CD4-positive, alpha-beta memory T cell (primary cell): ENCODE measurements around the gene UMPS. TPM values are rescaled to one million over a fixed set of nuclear protein-coding genes. Genes with fewer than 3 reads are reported as not detected.

Source experiments
- CTCF ChIA-PET: fragments of 350-600 bp; sonication (Branson Sonifier 250); formaldehyde crosslinking; loops from one replicate; lab custom pipeline; 2021; ENCODE audit warnings: inconsistent platforms; ENCODE audit not compliant: partially characterized antibody; lab: Charles Lee
- POLR2A ChIA-PET: fragments of 350-600 bp; sonication (Branson Sonifier 250); formaldehyde crosslinking; loops from one replicate; lab custom pipeline; 2021; ENCODE audit not compliant: partially characterized antibody; lab: Charles Lee
- DNase-seq, 5 donors: peaks; one replicate each; pipeline versions ENCODE4 v3.0.0 to v3.0.0-alpha.2; 2020 to 2022; ENCODE audit warnings: mixed read lengths in 1 of 5
- H3K27ac ChIP-seq: one replicate; pipeline ENCODE4 v1.7.0; 2013; ENCODE audit warnings: low read depth, low read length
- H3K27me3 ChIP-seq: 2 replicates; pipeline ENCODE4 v1.7.0; 2013; ENCODE audit warnings: mild to moderate bottlenecking, low read length, moderate library complexity; ENCODE audit not compliant: insufficient read depth
- H3K36me3 ChIP-seq: 2 replicates; pipeline ENCODE4 v1.7.0; 2013; ENCODE audit warnings: mild to moderate bottlenecking, low read length, moderate library complexity; ENCODE audit not compliant: insufficient read depth
- H3K4me1 ChIP-seq: 2 replicates; pipeline ENCODE4 v1.7.0; 2013; ENCODE audit warnings: mild to moderate bottlenecking, low read length, moderate library complexity; ENCODE audit not compliant: insufficient read depth
- H3K4me3 ChIP-seq, 2 donors: one replicate each; pipeline ENCODE4 v1.7.0; 2013; ENCODE audit warnings: low read length in 2 of 2, mild to moderate bottlenecking in 1 of 2
- H3K9me3 ChIP-seq, 2 donors: one replicate each; pipeline ENCODE4 v1.7.0; 2013; ENCODE audit warnings: low read length in 2 of 2, control low read depth in 1 of 2; ENCODE audit not compliant: control insufficient read depth in 1 of 2
- H3K27ac Mint-ChIP-seq, 7 donors: one replicate each; pipeline ENCODE4 v1.8.0; 2020 to 2021; ENCODE audit warnings: mixed read lengths in 7 of 7, mild to moderate bottlenecking in 6 of 7, inconsistent platforms in 3 of 7, moderate library complexity in 3 of 7
- H3K27me3 Mint-ChIP-seq, 2 donors: one replicate each; pipeline ENCODE4 v1.8.0; 2020 to 2021; ENCODE audit warnings: mixed read lengths in 2 of 2
- H3K36me3 Mint-ChIP-seq, 2 donors: one replicate each; pipeline ENCODE4 v1.8.0; 2020 to 2021; ENCODE audit warnings: mixed read lengths in 2 of 2, inconsistent platforms in 1 of 2, mild to moderate bottlenecking in 1 of 2
- H3K4me1 Mint-ChIP-seq, 4 donors: one replicate each; pipeline ENCODE4 v1.8.0; 2020 to 2021; ENCODE audit warnings: mixed read lengths in 4 of 4, mild to moderate bottlenecking in 1 of 4
- H3K4me3 Mint-ChIP-seq, 8 donors: one replicate each; pipeline ENCODE4 v1.8.0; 2020 to 2021; ENCODE audit warnings: mixed read lengths in 8 of 8, mild to moderate bottlenecking in 7 of 8, moderate library complexity in 6 of 8, inconsistent platforms in 3 of 8
- H3K9me3 Mint-ChIP-seq, 8 donors: one replicate each; pipeline ENCODE4 v1.8.0; 2020 to 2021; ENCODE audit warnings: mixed read lengths in 8 of 8, mild to moderate bottlenecking in 5 of 8, inconsistent platforms in 3 of 8, moderate library complexity in 1 of 8
- intact Hi-C: fragments of 100-400 bp; cut with micrococcal nuclease; formaldehyde crosslinking; loops from one replicate; pipeline ENCODE4 v1.15.1; 2023
- polyA plus RNA-seq, 2 donors: library from polyadenylated mRNA; unstranded; fragments of 300-500 nt; fragmentation: Illumina TruSeq; gene quantifications; one replicate each; pipeline ENCODE4 v1.2.3, GENCODE V29; 2021
- total RNA-seq, 2 experiments: library from RNA; stranded (reverse); gene quantifications; one replicate each; pipeline ENCODE4 v1.2.3, GENCODE V29; 2021

Gene UMPS
- total and polyA plus RNA-seq, 4 experiments from 2014 or later, result 18.4 to 33.2 (median 28.5) TPM

DNA sequence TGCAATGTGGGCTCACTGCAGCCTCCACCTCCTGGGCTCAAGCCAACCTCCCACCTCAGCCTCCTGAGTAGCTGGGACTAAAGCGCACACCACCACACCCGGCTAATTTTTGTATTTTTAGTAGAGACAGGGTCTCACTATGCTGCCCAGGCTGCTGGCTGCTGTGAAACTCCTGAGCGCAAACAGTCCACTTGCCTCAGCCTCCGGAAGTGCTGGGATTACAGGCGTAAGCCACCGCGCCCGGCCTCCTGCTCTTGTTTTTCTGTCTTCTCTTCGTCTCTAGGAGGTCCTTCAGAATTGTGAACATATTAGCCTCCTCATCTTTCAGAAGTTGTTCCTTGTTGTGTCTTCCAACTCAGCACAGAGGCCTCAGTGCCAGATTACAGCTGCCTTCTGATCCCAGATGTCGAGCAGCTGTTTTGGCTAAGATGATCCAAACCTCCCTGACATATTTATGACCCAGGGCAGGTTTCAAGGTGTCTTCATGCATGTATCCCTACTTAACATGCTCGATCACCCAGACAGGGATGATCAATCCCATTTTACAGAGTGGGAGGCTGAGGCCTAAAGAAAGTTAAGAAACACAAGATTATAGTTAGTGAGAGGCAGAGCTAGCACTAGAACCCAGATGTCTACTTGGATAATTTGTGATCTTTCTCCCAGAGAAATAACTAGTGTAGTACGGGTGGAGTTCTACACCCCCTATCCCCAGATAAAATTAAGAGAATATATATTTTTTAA is 32.1 kb upstream of the UMPS start:
- intact Hi-C loops, result no loop called here
- H3K9me3 ChIP-seq, result no peaks in the 10 kb centered on the region
- H3K4me1 ChIP-seq, result no peaks in the 10 kb centered on the region
- Mint-ChIP-seq H3K4me1 (no peaks in the 10 kb centered on the region), H3K27me3 (peaks cover 5 to 14% of the 10 kb centered on the region in 2 donors), H3K27ac (peak overlapping the region in 1 of 7 donors; percentile 13), H3K4me3 (no peak overlapping the region), H3K36me3 (peaks cover 0 to 1% of the 10 kb centered on the region in 2 donors), H3K9me3 (no peaks in the 10 kb centered on the region)
- no peak overlapping the region for H3K4me3 ChIP-seq
- no peaks in the 10 kb centered on the region for H3K36me3 ChIP-seq
- POLR2A ChIA-PET, result no interaction called here
- CTCF ChIA-PET, result interaction anchor here (1.0 to 4.2 kb wide), 3 partner anchors 9 to 137 kb away, joined by 3 to 19 read pairs (median 5); no protein-coding TSS in a partner anchor
- H3K27ac ChIP-seq, result no peak overlapping the region
- H3K27me3 ChIP-seq, result peaks cover 5% of the 10 kb centered on the region
- DNase-seq, result no peak

GRCh38 chr3:124699051-124699450 is 31.2 kb upstream of the UMPS start:
- no peak overlapping the region for H3K27ac Mint-ChIP-seq
- H3K9me3 ChIP-seq, result no peaks in the 10 kb centered on the region
- no peaks in the 10 kb centered on the region for H3K36me3 ChIP-seq
- intact Hi-C loops, result no loop called here
- ChIA-PET CTCF (interaction anchor here (1.0 to 4.2 kb wide), 3 partner anchors 10 to 138 kb away, joined by 3 to 19 read pairs (median 5); no protein-coding TSS in a partner anchor), POLR2A (no interaction called here)
- H3K4me1 ChIP-seq, result no peaks in the 10 kb centered on the region
- peaks cover 0 to 1% of the 10 kb centered on the region in 2 donors for H3K36me3 Mint-ChIP-seq
- peaks cover 5 to 15% of the 10 kb centered on the region in 2 donors for H3K27me3 Mint-ChIP-seq
- H3K27ac ChIP-seq, result no peak overlapping the region
- no peaks in the 10 kb centered on the region for H3K9me3 Mint-ChIP-seq
- peaks cover 5% of the 10 kb centered on the region for H3K27me3 ChIP-seq
- H3K4me3 ChIP-seq, result no peak overlapping the region
- DNase-seq, result no peak
- no peak overlapping the region for H3K4me3 Mint-ChIP-seq
- no peaks in the 10 kb centered on the region for H3K4me1 Mint-ChIP-seq

- no peak overlapping the region for H3K4me3 ChIP-seq
- intact Hi-C loops, result no loop called here
- H3K27me3 ChIP-seq, result peaks cover 5% of the 10 kb centered on the region
- no peak for DNase-seq
- no peaks in the 10 kb centered on the region for H3K9me3 ChIP-seq
- H3K4me3 Mint-ChIP-seq, result no peak overlapping the region
- no peaks in the 10 kb centered on the region for H3K4me1 Mint-ChIP-seq
- H3K4me1 ChIP-seq, result no peaks in the 10 kb centered on the region
- H3K36me3 Mint-ChIP-seq, result peaks cover 0 to 1% of the 10 kb centered on the region in 2 donors
- H3K27ac Mint-ChIP-seq, result no peak overlapping the region
- peaks cover 8 to 15% of the 10 kb centered on the region in 2 donors for H3K27me3 Mint-ChIP-seq
- H3K36me3 ChIP-seq, result no peaks in the 10 kb centered on the region
- CTCF ChIA-PET, result interaction anchor here (1.0 to 4.2 kb wide), 4 partner anchors 11 to 139 kb away, joined by 3 to 19 read pairs (median 11); no protein-coding TSS in a partner anchor
- H3K9me3 Mint-ChIP-seq, result no peaks in the 10 kb centered on the region
- POLR2A ChIA-PET, result no interaction called here
- H3K27ac ChIP-seq, result no peak overlapping the region
These were observed 30.4 kb upstream of the UMPS start for GRCh38 chr3:124699686-124700396.

DNA sequence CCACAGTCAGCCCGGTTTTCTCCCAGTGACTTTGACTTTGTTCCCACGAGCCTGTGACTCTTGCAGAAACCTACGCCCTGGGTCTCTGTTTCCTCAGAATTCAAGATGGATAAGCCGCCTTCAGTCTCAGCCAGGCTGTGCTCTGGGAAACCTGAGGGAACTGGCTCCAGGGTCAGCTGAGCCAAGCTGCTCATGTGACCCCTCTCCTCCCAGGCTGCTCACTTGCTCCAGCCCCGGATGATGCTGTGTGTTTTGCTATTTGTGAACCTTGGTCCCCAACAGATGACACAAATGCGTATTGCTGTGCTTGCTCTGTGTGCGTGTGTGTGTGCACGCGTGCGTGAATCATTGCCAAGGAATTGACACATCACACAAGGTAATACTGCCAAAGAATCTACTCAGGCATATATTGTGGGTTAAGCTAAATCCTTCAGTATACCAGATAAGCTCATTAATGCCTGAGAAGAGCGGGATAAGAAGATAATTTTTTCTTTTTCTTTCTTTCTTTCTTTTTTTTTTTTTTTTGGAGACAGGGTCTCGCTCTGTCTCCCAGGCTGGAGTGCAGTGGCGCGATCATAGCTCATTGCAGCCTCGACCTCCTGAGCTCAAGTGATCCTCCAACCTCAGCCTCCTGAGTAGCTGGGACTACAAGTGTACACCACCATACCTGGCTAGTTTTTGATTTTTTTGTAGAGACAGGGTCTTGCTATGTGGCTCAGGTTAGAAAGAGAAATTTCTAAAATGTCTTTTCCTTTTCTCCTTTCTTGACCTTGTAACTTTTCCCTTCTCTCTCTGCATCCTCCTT is 29.2 kb upstream of the UMPS start:
- peaks cover 0 to 1% of the 10 kb centered on the region in 2 donors for H3K36me3 Mint-ChIP-seq
- Histone ChIP-seq H3K27ac (no peak overlapping the region), H3K27me3 (peaks cover 5% of the 10 kb centered on the region), H3K36me3 (no peaks in the 10 kb centered on the region), H3K4me3 (no peak overlapping the region), H3K4me1 (no peaks in the 10 kb centered on the region), H3K9me3 (no peaks in the 10 kb centered on the region)
- H3K27ac Mint-ChIP-seq, result no peak overlapping the region
- no peaks in the 10 kb centered on the region for H3K9me3 Mint-ChIP-seq
- H3K27me3 Mint-ChIP-seq, result peaks cover 11 to 16% of the 10 kb centered on the region in 2 donors
- H3K4me3 Mint-ChIP-seq, result no peak overlapping the region
- H3K4me1 Mint-ChIP-seq, result no peaks in the 10 kb centered on the region
- CTCF ChIA-PET, result interaction anchor here (1.0 to 2.3 kb wide), 3 partner anchors 8 to 13 kb away, joined by 3 to 17 read pairs (median 5); no protein-coding TSS in a partner anchor
- POLR2A ChIA-PET, result no interaction called here
- no peak for DNase-seq
- intact Hi-C loops, result no loop called here

DNA sequence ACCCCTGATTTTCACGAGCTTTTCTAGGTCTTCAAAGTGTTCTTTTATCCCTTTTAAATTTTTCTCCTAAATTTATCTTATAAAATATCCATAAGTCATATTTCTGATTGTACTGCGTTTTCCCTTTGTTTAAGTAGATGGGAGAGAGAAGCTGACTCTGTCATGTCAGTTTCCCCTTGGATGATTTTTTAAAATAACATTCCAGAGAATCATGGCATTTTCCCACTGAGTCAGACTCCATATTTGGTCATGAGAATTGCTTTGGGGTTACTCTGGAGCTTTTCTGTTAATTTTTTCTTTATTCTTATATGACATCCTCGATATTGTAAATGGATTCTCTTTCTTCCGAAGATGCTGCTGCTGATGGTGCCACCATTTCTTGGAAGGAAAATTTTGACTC is 28.6 kb upstream of the UMPS start:
- POLR2A ChIA-PET, result no interaction called here
- peaks cover 5% of the 10 kb centered on the region for H3K27me3 ChIP-seq
- no peak overlapping the region for H3K4me3 Mint-ChIP-seq
- H3K4me3 ChIP-seq, result no peak overlapping the region
- no peak overlapping the region for H3K27ac Mint-ChIP-seq
- H3K9me3 ChIP-seq, result no peaks in the 10 kb centered on the region
- no peaks in the 10 kb centered on the region for H3K36me3 ChIP-seq
- peaks cover 12 to 15% of the 10 kb centered on the region in 2 donors for H3K27me3 Mint-ChIP-seq
- peaks cover 0 to under 1% of the 10 kb centered on the region in 2 donors for H3K36me3 Mint-ChIP-seq
- no peak overlapping the region for H3K27ac ChIP-seq
- intact Hi-C loops, result no loop called here
- no peaks in the 10 kb centered on the region for H3K4me1 Mint-ChIP-seq
- H3K9me3 Mint-ChIP-seq, result no peaks in the 10 kb centered on the region
- DNase-seq, result no peak
- CTCF ChIA-PET, result interaction anchor here (1.0 to 2.3 kb wide), 3 partner anchors 8 to 13 kb away, joined by 3 to 17 read pairs (median 5); no protein-coding TSS in a partner anchor
- no peaks in the 10 kb centered on the region for H3K4me1 ChIP-seq

DNA sequence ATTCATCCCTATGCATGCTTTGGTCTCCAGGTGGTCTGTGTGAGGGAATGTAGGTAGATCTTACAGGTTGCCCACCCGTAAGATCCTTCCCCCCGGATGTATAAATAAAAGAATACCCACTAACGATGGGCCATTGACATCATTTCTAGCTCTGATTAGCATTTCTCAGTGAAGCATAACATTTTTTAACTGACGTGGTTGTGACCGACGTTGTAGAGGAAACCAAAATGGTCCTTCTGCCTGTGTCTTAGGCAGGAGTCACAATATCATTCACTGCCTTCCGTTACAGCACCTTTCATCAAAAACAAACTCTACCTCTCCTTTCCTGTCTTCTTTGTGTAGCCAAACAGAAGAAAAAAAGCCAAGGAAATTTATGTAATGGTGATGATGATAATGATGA is 27.3 kb upstream of the UMPS start:
- intact Hi-C loops, result no loop called here
- CTCF ChIA-PET, result no interaction called here
- Histone ChIP-seq H3K27me3 (peaks cover 5% of the 10 kb centered on the region), H3K4me1 (no peaks in the 10 kb centered on the region), H3K4me3 (no peak overlapping the region), H3K27ac (no peak overlapping the region), H3K9me3 (no peaks in the 10 kb centered on the region), H3K36me3 (no peaks in the 10 kb centered on the region)
- H3K4me3 Mint-ChIP-seq, result no peak overlapping the region
- H3K36me3 Mint-ChIP-seq, result no peaks in the 10 kb centered on the region
- no peak overlapping the region for H3K27ac Mint-ChIP-seq
- H3K4me1 Mint-ChIP-seq, result no peaks in the 10 kb centered on the region
- DNase-seq, result no peak
- peaks cover 18 to 20% of the 10 kb centered on the region in 2 donors for H3K27me3 Mint-ChIP-seq
- POLR2A ChIA-PET, result no interaction called here
- H3K9me3 Mint-ChIP-seq, result peaks cover 0 to 3% (median 0%) of the 10 kb centered on the region in 8 donors
